WTC11 (cell line): ENCODE data around the gene FAM118B. TPM values are rescaled to one million over a fixed set of nuclear protein-coding genes. Genes with fewer than 3 reads are reported as not detected.

ENCODE experiments used
- ATAC-seq: fragments of 200-7000 bp; cut with Tn5 transposase; 2 replicates; pipeline ENCODE4 v1.10.0; 2021; ENCODE audit warnings: mild to moderate bottlenecking, moderate library complexity
- CTCF ChIA-PET: fragments of 300-600 bp; sonication (Branson Sonifier 250); formaldehyde crosslinking; loops from one replicate; lab custom pipeline; 2021; ENCODE audit warnings: antibody characterized with exemption; lab: Charles Lee
- POLR2A ChIA-PET: fragments of 350-600 bp; sonication (Branson Sonifier 250); formaldehyde crosslinking; loops from one replicate; lab custom pipeline; 2021; ENCODE audit warnings: antibody characterized with exemption; lab: Charles Lee
- DNase-seq: peaks from one replicate; pipeline ENCODE4 v3.0.0; 2021; ENCODE audit warnings: low spot score
- H3K27ac Mint-ChIP-seq: 2 replicates; pipeline ENCODE4 v1.8.0; 2021; ENCODE audit warnings: mixed read lengths
- H3K27me3 Mint-ChIP-seq: 2 replicates; pipeline ENCODE4 v1.8.0; 2021; ENCODE audit warnings: low read depth, mild to moderate bottlenecking, moderate library complexity, mixed read lengths
- H3K36me3 Mint-ChIP-seq: 2 replicates; pipeline ENCODE4 v1.8.0; 2021; ENCODE audit warnings: mixed read lengths
- H3K4me1 Mint-ChIP-seq: 2 replicates; pipeline ENCODE4 v1.8.0; 2022; ENCODE audit warnings: mixed read lengths
- H3K4me3 Mint-ChIP-seq: 2 replicates; pipeline ENCODE4 v1.8.0; 2021; ENCODE audit warnings: mild to moderate bottlenecking, moderate library complexity, mixed read lengths
- H3K9me3 Mint-ChIP-seq: 2 replicates; pipeline ENCODE4 v1.8.0; 2021; ENCODE audit warnings: mixed read lengths
- ARID4B ChIP-seq: sonication (generic); formaldehyde crosslinking; IDR thresholded peaks from 2 replicates; pipeline ENCODE4 v1.8.0; 2023; ENCODE audit warnings: missing genetic modification reagents, mild to moderate bottlenecking, borderline replicate concordance
- CREB1 ChIP-seq: sonication (generic); formaldehyde crosslinking; IDR thresholded peaks from 2 replicates; pipeline ENCODE4 v1.8.0; 2023; ENCODE audit warnings: mild to moderate bottlenecking, missing genetic modification reagents
- ELF4 ChIP-seq: sonication (generic); formaldehyde crosslinking; IDR thresholded peaks from 2 replicates; pipeline ENCODE4 v1.8.1; 2022; ENCODE audit warnings: low read depth, mild to moderate bottlenecking, moderate library complexity, missing genetic modification reagents
- ETV6 ChIP-seq: sonication (generic); formaldehyde crosslinking; IDR thresholded peaks from 2 replicates; pipeline ENCODE4 v1.8.1; 2022; ENCODE audit warnings: mild to moderate bottlenecking, missing genetic modification reagents
- NR1H2 ChIP-seq: sonication (generic); formaldehyde crosslinking; IDR thresholded peaks from 2 replicates; pipeline ENCODE4 v1.9.0; 2021; ENCODE audit warnings: mild to moderate bottlenecking, moderate library complexity, missing genetic modification reagents
- USF2 ChIP-seq: sonication (generic); formaldehyde crosslinking; IDR thresholded peaks from 2 replicates; pipeline ENCODE4 v1.8.1; 2023; ENCODE audit warnings: mild to moderate bottlenecking, missing genetic modification reagents, moderate library complexity
- ZMAT4 ChIP-seq: fragments of 250-450 bp; sonication (Bioruptor Pico); IDR thresholded peaks from 2 replicates; pipeline ENCODE4 v1.9.0; 2021; ENCODE audit warnings: mild to moderate bottlenecking
- ZNF138 ChIP-seq: sonication (generic); formaldehyde crosslinking; conservative IDR thresholded peaks from 2 replicates; pipeline ENCODE4 v1.8.1; 2022; ENCODE audit warnings: mild to moderate bottlenecking, moderate library complexity, missing genetic modification reagents
- ZNF396 ChIP-seq: fragments of 250-450 bp; sonication (Bioruptor Pico); IDR thresholded peaks from 2 replicates; pipeline ENCODE4 v1.8.0; 2021; ENCODE audit warnings: mild to moderate bottlenecking, moderate library complexity, borderline replicate concordance
- ZNF532 ChIP-seq: fragments of 250-450 bp; sonication (Bioruptor Pico); IDR thresholded peaks from 2 replicates; pipeline ENCODE4 v1.9.0; 2021; ENCODE audit warnings: mild to moderate bottlenecking, borderline replicate concordance
- ZNF671 ChIP-seq: fragments of 250-450 bp; sonication (Bioruptor Pico); IDR thresholded peaks from 2 replicates; pipeline ENCODE4 v1.8.0; 2021; ENCODE audit warnings: mild to moderate bottlenecking
- total RNA-seq: library from RNA; stranded (reverse); gene quantifications from 3 replicates; pipeline ENCODE4 v1.2.3, GENCODE V29; 2021
- TF ChIP-seq, protein P1 (sequence below): sonication (generic); formaldehyde crosslinking; conservative IDR thresholded peaks from 2 replicates; pipeline ENCODE4 v1.8.1; 2022; ENCODE audit warnings: mild to moderate bottlenecking, missing genetic modification reagents
- TF ChIP-seq, protein P2 (sequence below): sonication (generic); formaldehyde crosslinking; IDR thresholded peaks from 2 replicates; pipeline ENCODE4 v1.8.1; 2023; ENCODE audit warnings: mild to moderate bottlenecking, missing genetic modification reagents
- TF ChIP-seq, protein P3 (sequence below): sonication (generic); formaldehyde crosslinking; IDR thresholded peaks from 2 replicates; pipeline ENCODE4 v1.8.1; 2023; ENCODE audit warnings: mild to moderate bottlenecking, missing genetic modification reagents, moderate library complexity
- TF ChIP-seq, protein P4 (sequence below): fragments of 250-450 bp; sonication (Bioruptor Pico); IDR thresholded peaks from 2 replicates; pipeline ENCODE4 v1.9.0; 2021; ENCODE audit warnings: mild to moderate bottlenecking

The FAM118B gene
- total RNA-seq, 1 experiment from 2014 or later, result 35.3 TPM

GRCh38 chr11:126175393-126175792 is 36.2 kb upstream of the FAM118B start:
- ChIA-PET CTCF (no interaction called here), POLR2A (no interaction called here)
- Mint-ChIP-seq H3K4me1 (no peaks in the 10 kb centered on the region), H3K4me3 (no peak overlapping the region), H3K27ac (no peak overlapping the region; the same call in 1 of the 2 replicates), H3K36me3 (peaks cover 3% of the 10 kb centered on the region; the same call in 1 of the 2 replicates), H3K27me3 (no peaks in the 10 kb centered on the region), H3K9me3 (peaks cover 3% of the 10 kb centered on the region)
- DNase-seq, result no peak
- ATAC-seq, result no peak
- TF ChIP-seq USF2 (CRISPR knock-in tag) (no peak), NR1H2 (CRISPR knock-in tag) (no peak), ZNF396 (CRISPR knock-in tag) (no peak), ARID4B (CRISPR knock-in tag) (no peak), ELF4 (CRISPR knock-in tag) (no peak), ZNF671 (CRISPR knock-in tag) (no peak), ZNF138 (CRISPR knock-in tag) (no peak), ZNF532 (CRISPR knock-in tag) (no peak), ETV6 (CRISPR knock-in tag) (no peak), ZMAT4 (no peak), CREB1 (no peak)
- TF ChIP-seq, protein P1, sequence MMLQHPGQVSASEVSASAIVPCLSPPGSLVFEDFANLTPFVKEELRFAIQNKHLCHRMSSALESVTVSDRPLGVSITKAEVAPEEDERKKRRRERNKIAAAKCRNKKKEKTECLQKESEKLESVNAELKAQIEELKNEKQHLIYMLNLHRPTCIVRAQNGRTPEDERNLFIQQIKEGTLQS (CRISPR knock-in tag), result no peak
- TF ChIP-seq, protein P2, sequence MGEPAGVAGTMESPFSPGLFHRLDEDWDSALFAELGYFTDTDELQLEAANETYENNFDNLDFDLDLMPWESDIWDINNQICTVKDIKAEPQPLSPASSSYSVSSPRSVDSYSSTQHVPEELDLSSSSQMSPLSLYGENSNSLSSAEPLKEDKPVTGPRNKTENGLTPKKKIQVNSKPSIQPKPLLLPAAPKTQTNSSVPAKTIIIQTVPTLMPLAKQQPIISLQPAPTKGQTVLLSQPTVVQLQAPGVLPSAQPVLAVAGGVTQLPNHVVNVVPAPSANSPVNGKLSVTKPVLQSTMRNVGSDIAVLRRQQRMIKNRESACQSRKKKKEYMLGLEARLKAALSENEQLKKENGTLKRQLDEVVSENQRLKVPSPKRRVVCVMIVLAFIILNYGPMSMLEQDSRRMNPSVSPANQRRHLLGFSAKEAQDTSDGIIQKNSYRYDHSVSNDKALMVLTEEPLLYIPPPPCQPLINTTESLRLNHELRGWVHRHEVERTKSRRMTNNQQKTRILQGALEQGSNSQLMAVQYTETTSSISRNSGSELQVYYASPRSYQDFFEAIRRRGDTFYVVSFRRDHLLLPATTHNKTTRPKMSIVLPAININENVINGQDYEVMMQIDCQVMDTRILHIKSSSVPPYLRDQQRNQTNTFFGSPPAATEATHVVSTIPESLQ (CRISPR knock-in tag), result no peak
- TF ChIP-seq, protein P3, sequence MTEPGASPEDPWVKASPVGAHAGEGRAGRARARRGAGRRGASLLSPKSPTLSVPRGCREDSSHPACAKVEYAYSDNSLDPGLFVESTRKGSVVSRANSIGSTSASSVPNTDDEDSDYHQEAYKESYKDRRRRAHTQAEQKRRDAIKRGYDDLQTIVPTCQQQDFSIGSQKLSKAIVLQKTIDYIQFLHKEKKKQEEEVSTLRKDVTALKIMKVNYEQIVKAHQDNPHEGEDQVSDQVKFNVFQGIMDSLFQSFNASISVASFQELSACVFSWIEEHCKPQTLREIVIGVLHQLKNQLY (CRISPR knock-in tag), result no peak
- TF ChIP-seq, protein P4, sequence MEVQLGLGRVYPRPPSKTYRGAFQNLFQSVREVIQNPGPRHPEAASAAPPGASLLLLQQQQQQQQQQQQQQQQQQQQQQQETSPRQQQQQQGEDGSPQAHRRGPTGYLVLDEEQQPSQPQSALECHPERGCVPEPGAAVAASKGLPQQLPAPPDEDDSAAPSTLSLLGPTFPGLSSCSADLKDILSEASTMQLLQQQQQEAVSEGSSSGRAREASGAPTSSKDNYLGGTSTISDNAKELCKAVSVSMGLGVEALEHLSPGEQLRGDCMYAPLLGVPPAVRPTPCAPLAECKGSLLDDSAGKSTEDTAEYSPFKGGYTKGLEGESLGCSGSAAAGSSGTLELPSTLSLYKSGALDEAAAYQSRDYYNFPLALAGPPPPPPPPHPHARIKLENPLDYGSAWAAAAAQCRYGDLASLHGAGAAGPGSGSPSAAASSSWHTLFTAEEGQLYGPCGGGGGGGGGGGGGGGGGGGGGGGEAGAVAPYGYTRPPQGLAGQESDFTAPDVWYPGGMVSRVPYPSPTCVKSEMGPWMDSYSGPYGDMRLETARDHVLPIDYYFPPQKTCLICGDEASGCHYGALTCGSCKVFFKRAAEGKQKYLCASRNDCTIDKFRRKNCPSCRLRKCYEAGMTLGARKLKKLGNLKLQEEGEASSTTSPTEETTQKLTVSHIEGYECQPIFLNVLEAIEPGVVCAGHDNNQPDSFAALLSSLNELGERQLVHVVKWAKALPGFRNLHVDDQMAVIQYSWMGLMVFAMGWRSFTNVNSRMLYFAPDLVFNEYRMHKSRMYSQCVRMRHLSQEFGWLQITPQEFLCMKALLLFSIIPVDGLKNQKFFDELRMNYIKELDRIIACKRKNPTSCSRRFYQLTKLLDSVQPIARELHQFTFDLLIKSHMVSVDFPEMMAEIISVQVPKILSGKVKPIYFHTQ (CRISPR knock-in tag), result no peak
